ENCODE data around the gene PTPRR. TPM values are rescaled to one million over a fixed set of nuclear protein-coding genes. Genes with fewer than 3 reads are reported as not detected.

PTPRR gene
- polyA plus RNA-seq, 1 of the 3 experiments (the other 2 are of a cell fraction): 1.4 TPM

DNA sequence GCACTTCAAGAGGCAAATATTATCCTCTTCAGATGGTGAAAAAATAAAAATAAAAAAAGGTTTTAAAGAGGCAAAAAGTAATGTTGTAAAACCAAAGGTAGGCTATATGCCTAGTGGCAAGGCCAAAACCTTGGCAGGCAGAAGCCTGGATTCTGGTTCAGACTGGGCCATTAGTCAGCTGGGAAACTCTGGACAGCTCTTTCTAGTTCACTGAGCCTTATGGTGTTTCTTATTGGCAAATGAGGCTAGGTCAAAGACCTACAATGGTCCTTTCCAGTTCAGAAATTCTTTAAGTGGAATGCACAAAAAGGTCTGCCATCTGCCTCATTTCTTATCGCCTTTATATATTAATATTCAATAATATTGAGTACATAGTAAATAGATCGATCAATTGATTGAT, 327.9 kb downstream of the PTPRR start:
- no peaks in the 10 kb centered on the region for H3K27me3 ChIP-seq (ENCODE audit: insufficient read depth)
- no peaks in the 10 kb centered on the region for H3F3A ChIP-seq (replicated peaks; ENCODE audit: insufficient read depth)
- DNase-seq: no peak
- ChIA-PET POLR2A (no interaction called here), CTCF (interaction anchor here (1.0 to 2.3 kb wide), 3 partner anchors 16 to 713 kb away, joined by 4 to 6 read pairs (median 5); no protein-coding TSS in a partner anchor)
- no peak overlapping the region for H3K27ac ChIP-seq (ENCODE audit: low read depth in 2 of 2, low read length in 1 of 2)
- 74% methylated on average over 2 of the region's 2 CpGs for WGBS (ENCODE audit: low lambda C conversion rate)
- no peaks in the 10 kb centered on the region for H3K9me3 ChIP-seq
- H3K9ac ChIP-seq: no peak overlapping the region
- no peaks in the 10 kb centered on the region for H4K20me1 ChIP-seq (ENCODE audit: insufficient read depth)
- no peaks in the 10 kb centered on the region for H3K9me2 ChIP-seq
- no peak overlapping the region for H2AFZ ChIP-seq (ENCODE audit: low read depth)
- no peaks in the 10 kb centered on the region for H3K4me1 ChIP-seq (ENCODE audit: control insufficient read depth in 1 of 2, insufficient read depth in 2 of 2, low read depth in 1 of 2, low read length in 1 of 2)
- TF ChIP-seq REST (IDR thresholded peaks at IDR 0.05; ENCODE audit: low read depth, low read length): peak; percentile 55; the same call in 1 of the 2 replicates
- TF ChIP-seq NFIC (IDR thresholded peaks at IDR 0.05; ENCODE audit: borderline replicate concordance): no peak
- H3K4me2 ChIP-seq: no peak overlapping the region
- no peaks in the 10 kb centered on the region for H3K36me3 ChIP-seq (replicated peaks in 1 of 2; ENCODE audit: control insufficient read depth in 1 of 2, insufficient read depth in 2 of 2, low read length in 1 of 2)
- no peak overlapping the region for H3K4me3 ChIP-seq (ENCODE audit: low read depth in 2 of 2, low read length in 1 of 2)
- H3K79me2 ChIP-seq (ENCODE audit: insufficient read depth): no peaks in the 10 kb centered on the region

DNA sequence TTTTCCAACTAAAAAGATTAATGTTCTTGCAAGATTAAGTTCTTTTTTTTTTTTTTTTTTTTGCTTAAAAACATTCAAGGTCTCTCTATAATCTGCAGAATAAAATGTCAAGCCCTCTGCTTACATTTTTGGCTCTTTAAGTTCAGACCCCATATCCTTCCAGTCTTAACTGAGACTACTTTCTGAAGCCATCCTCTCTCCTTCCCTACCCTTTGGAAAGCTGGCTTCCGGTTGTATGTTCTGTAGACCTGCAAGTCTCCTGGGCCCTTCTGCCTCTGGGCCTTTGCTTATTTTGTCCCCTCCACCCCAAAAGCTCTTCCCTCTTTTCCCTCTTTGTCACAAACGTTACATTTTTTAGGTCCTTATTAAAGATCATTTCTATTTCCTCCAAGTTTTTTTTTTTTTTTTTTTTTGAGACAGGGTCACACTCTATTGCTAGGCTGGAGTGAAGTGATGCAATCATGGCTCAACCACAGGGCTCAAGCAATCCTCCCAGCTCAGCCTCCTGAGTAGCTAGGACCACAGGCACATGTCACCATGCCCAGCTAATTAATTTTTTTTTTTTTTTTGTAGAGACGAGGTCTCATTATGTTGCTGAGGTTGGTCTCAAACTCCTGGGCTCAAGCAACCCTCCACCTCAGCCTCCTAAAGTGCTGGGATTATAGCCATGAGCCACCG, 329.9 kb downstream of the PTPRR start:
- Histone ChIP-seq H3K9me2 (no peaks in the 10 kb centered on the region), H3K36me3 (replicated peaks in 1 of 2; ENCODE audit: control insufficient read depth in 1 of 2, insufficient read depth in 2 of 2, low read length in 1 of 2) (no peaks in the 10 kb centered on the region), H3K9ac (no peak overlapping the region), H3K4me3 (ENCODE audit: low read depth in 2 of 2, low read length in 1 of 2) (no peak overlapping the region), H3K9me3 (no peaks in the 10 kb centered on the region), H3F3A (replicated peaks; ENCODE audit: insufficient read depth) (no peaks in the 10 kb centered on the region), H3K27me3 (ENCODE audit: insufficient read depth) (no peaks in the 10 kb centered on the region), H3K4me1 (ENCODE audit: control insufficient read depth in 1 of 2, insufficient read depth in 2 of 2, low read depth in 1 of 2, low read length in 1 of 2) (no peaks in the 10 kb centered on the region), H4K20me1 (ENCODE audit: insufficient read depth) (no peaks in the 10 kb centered on the region), H3K4me2 (no peak overlapping the region), H2AFZ (ENCODE audit: low read depth) (peak overlapping the region; percentile 67; the same call in 1 of the 2 replicates), H3K27ac (ENCODE audit: low read depth in 2 of 2, low read length in 1 of 2) (no peak overlapping the region), H3K79me2 (ENCODE audit: insufficient read depth) (no peaks in the 10 kb centered on the region)
- WGBS (ENCODE audit: low lambda C conversion rate): 85% methylated on average over 4 of the region's 4 CpGs
- POLR2A ChIA-PET: interaction anchor here (0.7 kb wide), 1 partner anchor 16 kb away, joined by 4 read pairs; no protein-coding TSS in a partner anchor
- DNase-seq: no peak
- CTCF ChIA-PET: interaction anchor here (0.6 to 2.6 kb wide), 17 partner anchors 12 to 743 kb away, joined by 3 to 12 read pairs (median 4); no protein-coding TSS in a partner anchor
- TF ChIP-seq EZH2phosphoT487 (IDR thresholded peaks at IDR 0.05; ENCODE audit: borderline replicate concordance, low read depth): no peak
- no peak for TF ChIP-seq TAF1 (IDR thresholded peaks at IDR 0.05; ENCODE audit: borderline replicate concordance, low read depth, low read length)
- TF ChIP-seq SIN3A (IDR thresholded peaks at IDR 0.05; ENCODE audit: borderline replicate concordance, low read depth, low read length): no peak
- no peak for TF ChIP-seq FOXM1 (IDR thresholded peaks at IDR 0.05; ENCODE audit: low read depth)
- TF ChIP-seq MXI1 (IDR thresholded peaks at IDR 0.05; ENCODE audit: low read depth, low read length): no peak
- TF ChIP-seq TEAD4 (IDR thresholded peaks at IDR 0.05; ENCODE audit: borderline replicate concordance, insufficient read depth): no peak
- no peak for TF ChIP-seq FOXJ3 (CRISPR knock-in tag; IDR thresholded peaks at IDR 0.05)
- no peak for TF ChIP-seq NFIC (IDR thresholded peaks at IDR 0.05; ENCODE audit: borderline replicate concordance)
- TF ChIP-seq RFX5 (IDR thresholded peaks at IDR 0.05; ENCODE audit: low read length): no peak
- TF ChIP-seq, protein P1, sequence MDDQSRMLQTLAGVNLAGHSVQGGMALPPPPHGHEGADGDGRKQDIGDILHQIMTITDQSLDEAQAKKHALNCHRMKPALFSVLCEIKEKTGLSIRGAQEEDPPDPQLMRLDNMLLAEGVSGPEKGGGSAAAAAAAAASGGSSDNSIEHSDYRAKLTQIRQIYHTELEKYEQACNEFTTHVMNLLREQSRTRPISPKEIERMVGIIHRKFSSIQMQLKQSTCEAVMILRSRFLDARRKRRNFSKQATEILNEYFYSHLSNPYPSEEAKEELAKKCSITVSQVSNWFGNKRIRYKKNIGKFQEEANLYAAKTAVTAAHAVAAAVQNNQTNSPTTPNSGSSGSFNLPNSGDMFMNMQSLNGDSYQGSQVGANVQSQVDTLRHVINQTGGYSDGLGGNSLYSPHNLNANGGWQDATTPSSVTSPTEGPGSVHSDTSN (IDR thresholded peaks at IDR 0.05): no peak
- TF ChIP-seq USF1 (IDR thresholded peaks at IDR 0.05; ENCODE audit: borderline replicate concordance, low read depth): no peak
